ENCODE data around the gene NNMT.

DNA sequence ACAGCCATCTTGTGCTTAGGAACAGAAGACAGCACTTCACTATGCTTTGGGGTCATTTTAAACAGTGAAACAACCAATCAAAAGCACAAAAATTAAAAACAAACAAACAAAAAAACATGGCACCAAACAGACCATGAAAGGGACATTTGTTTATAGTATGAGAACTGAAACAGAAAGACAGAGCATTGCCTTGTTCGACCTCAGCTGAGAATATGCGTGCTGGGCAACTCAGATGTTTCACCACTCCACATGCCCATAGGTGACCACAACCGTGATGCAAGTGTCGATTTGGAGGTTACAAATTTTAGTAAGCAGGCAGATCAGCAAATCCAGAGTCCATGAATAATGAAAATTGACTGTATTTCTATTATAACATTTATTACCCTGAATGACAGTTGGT, 30.0 kb downstream of the NNMT start:
- TF ChIP-seq POLR2A (IDR thresholded peaks at IDR 0.05; ENCODE audit: low read depth, low read length) (no peak), POLR2AphosphoS5 (IDR thresholded peaks at IDR 0.05; ENCODE audit: low read depth, low read length) (no peak), TAF1 (IDR thresholded peaks at IDR 0.05; ENCODE audit: low read depth, low read length) (no peak)
